H1 (cell line): ENCODE data around the gene RBM4. TPM values are rescaled to one million over a fixed set of nuclear protein-coding genes. Genes with fewer than 3 reads are reported as not detected.

Source experiments
- CTCF ChIA-PET: fragments of 300-600 bp; sonication (Branson Sonifier 250); formaldehyde crosslinking; loops from one replicate; lab custom pipeline; 2021; ENCODE audit not compliant: partially characterized antibody; lab: Charles Lee
- POLR2A ChIA-PET: fragments of 300-600 bp; sonication (Branson Sonifier 250); formaldehyde crosslinking; loops from one replicate; lab custom pipeline; 2021; ENCODE audit warnings: inconsistent platforms; ENCODE audit not compliant: partially characterized antibody; lab: Charles Lee
- DNase-seq, 2 experiments: peaks; one replicate each; pipeline versions ENCODE4 v3.0.0 to v3.0.0-alpha.2; 2010 to 2022; ENCODE audit warnings: low spot score in 2 of 2, low read depth in 1 of 2, mixed read lengths in 1 of 2
- FAIRE-seq: peaks from 2 replicates; lab custom pipeline; 2011; peaks lifted over from hg19 to GRCh38; lab: Jason Lieb, UNC
- H2AFZ ChIP-seq: 2 replicates; pipeline ENCODE4 v1.8.1; 2012; ENCODE audit warnings: low read length, inconsistent platforms
- H2AK5ac ChIP-seq: 2 replicates; pipeline ENCODE4 v1.6.1; 2013; ENCODE audit warnings: low read depth, low read length
- H2BK120ac ChIP-seq: replicated peaks from 2 replicates; pipeline ENCODE3; 2013; ENCODE audit warnings: low read depth, low read length, inconsistent platforms
- H2BK12ac ChIP-seq: 2 replicates; pipeline ENCODE4 v1.6.1; 2013; ENCODE audit warnings: low read depth, low read length
- H2BK15ac ChIP-seq: 2 replicates; pipeline ENCODE4 v1.6.1; 2013; ENCODE audit warnings: low read length
- H2BK20ac ChIP-seq: 2 replicates; pipeline ENCODE4 v1.6.1; 2013; ENCODE audit warnings: low read length
- H2BK5ac ChIP-seq: 2 replicates; pipeline ENCODE4 v1.6.1; 2013; ENCODE audit warnings: low read depth, low read length
- H3K14ac ChIP-seq: 2 replicates; pipeline ENCODE4 v1.6.1; 2013; ENCODE audit warnings: inconsistent platforms; ENCODE audit not compliant: insufficient read length
- H3K18ac ChIP-seq: 2 replicates; pipeline ENCODE4 v1.6.1; 2013; ENCODE audit warnings: low read length; ENCODE audit errors: extremely low read depth
- H3K23ac ChIP-seq: 2 replicates; pipeline ENCODE4 v1.6.1; 2013; ENCODE audit warnings: inconsistent platforms; ENCODE audit not compliant: insufficient read length
- H3K23me2 ChIP-seq: 2 replicates; pipeline ENCODE4 v1.6.1; 2013; ENCODE audit warnings: low read depth, low read length
- H3K27ac ChIP-seq: 2 replicates; pipeline ENCODE4 v1.6.1; 2011; ENCODE audit warnings: low read depth, low read length, inconsistent platforms
- H3K27me3 ChIP-seq, 4 experiments: replicated peaks in 1 of 4; 1 replicate in 1 of 4; 2 replicates in 3 of 4; pipeline versions ENCODE4 v1.6.1 to v1.8.1; 2011 to 2013; ENCODE audit warnings: low read length in 3 of 4, mild to moderate bottlenecking in 3 of 4, inconsistent platforms in 2 of 4, mixed read lengths in 2 of 4, moderate library complexity in 1 of 4; ENCODE audit not compliant: control insufficient read depth in 3 of 4, insufficient read depth in 3 of 4; ENCODE audit errors: extremely low read depth in 1 of 4
- H3K36me3 ChIP-seq, 4 experiments: 2 replicates each; pipeline versions ENCODE4 v1.6.1 to v1.8.1; 2011 to 2013; ENCODE audit warnings: mild to moderate bottlenecking in 4 of 4, low read length in 3 of 4, moderate library complexity in 2 of 4, control low read depth in 1 of 4, inconsistent platforms in 1 of 4; ENCODE audit not compliant: insufficient read depth in 4 of 4, control insufficient read depth in 2 of 4
- H3K4ac ChIP-seq: replicated peaks from 2 replicates; pipeline ENCODE3; 2013; ENCODE audit warnings: low read length, low read depth, mixed read lengths, inconsistent platforms; ENCODE audit not compliant: insufficient read length
- H3K4me1 ChIP-seq, 4 experiments: replicated peaks in 1 of 4; 1 replicate in 1 of 4; 2 replicates in 3 of 4; pipeline versions ENCODE4 v1.6.1 to v1.8.1; 2011 to 2013; ENCODE audit warnings: low read length in 3 of 4, inconsistent platforms in 2 of 4, mixed read lengths in 1 of 4; ENCODE audit not compliant: insufficient read depth in 4 of 4, control insufficient read depth in 3 of 4
- H3K4me2 ChIP-seq, 2 experiments: 2 replicates each; pipeline versions ENCODE4 v1.6.1 to v1.8.1; 2011 to 2013; ENCODE audit warnings: low read depth in 2 of 2, low read length in 2 of 2, control low read depth in 1 of 2, inconsistent platforms in 1 of 2, mild to moderate bottlenecking in 1 of 2; ENCODE audit not compliant: insufficient read depth in 1 of 2
- H3K4me3 ChIP-seq, 4 experiments: fragments of 200-600, 300-600 bp in 1 of 4; sonication (generic), shearing (Covaris generic), sonication (Bioruptor Twin) in 1 of 4; 2 replicates each; pipeline versions ENCODE4 v1.5.1 to v1.8.1; 2011 to 2016; ENCODE audit warnings: low read length in 4 of 4, low read depth in 3 of 4, control low read depth in 2 of 4, inconsistent platforms in 2 of 4, mild to moderate bottlenecking in 2 of 4, mixed read lengths in 1 of 4, moderate library complexity in 1 of 4; ENCODE audit not compliant: insufficient read depth in 2 of 4; ENCODE audit errors: extremely low read depth in 1 of 4
- H3K56ac ChIP-seq: replicated peaks from 2 replicates; pipeline ENCODE3; 2013; ENCODE audit warnings: low read depth, mild to moderate bottlenecking, mixed read lengths, low read length, inconsistent platforms; ENCODE audit not compliant: insufficient read length
- H3K79me1 ChIP-seq: 2 replicates; pipeline ENCODE4 v1.6.1; 2013; ENCODE audit warnings: low read depth, low read length, control low read depth
- H3K79me2 ChIP-seq, 2 experiments: 2 replicates each; pipeline versions ENCODE4 v1.6.1 to v1.8.1; 2012 to 2013; ENCODE audit warnings: low read length in 2 of 2, mild to moderate bottlenecking in 2 of 2, inconsistent platforms in 1 of 2; ENCODE audit not compliant: insufficient read depth in 2 of 2, control insufficient read depth in 1 of 2
- H3K9ac ChIP-seq, 4 experiments: replicated peaks in 1 of 4; 1 replicate in 1 of 4; 2 replicates in 3 of 4; pipeline versions ENCODE4 v1.6.1 to v1.8.1; 2011 to 2013; ENCODE audit warnings: low read depth in 3 of 4, low read length in 3 of 4, control low read depth in 2 of 4, mild to moderate bottlenecking in 2 of 4, moderate library complexity in 2 of 4, inconsistent platforms in 1 of 4; ENCODE audit errors: extremely low read depth in 1 of 4
- H3K9me3 ChIP-seq, 2 experiments: 2 replicates each; pipeline versions ENCODE4 v1.6.1 to v1.8.1; 2012 to 2013; ENCODE audit warnings: mild to moderate bottlenecking in 2 of 2, moderate library complexity in 2 of 2, control low read depth in 1 of 2, inconsistent platforms in 1 of 2, low read depth in 1 of 2, low read length in 1 of 2, mixed read lengths in 1 of 2; ENCODE audit not compliant: insufficient read depth in 2 of 2
- H4K20me1 ChIP-seq, 2 experiments: replicated peaks in 1 of 2; 2 replicates each; pipeline versions ENCODE3 to v1.8.1; 2011 to 2013; ENCODE audit warnings: inconsistent platforms in 2 of 2, low read length in 2 of 2, mild to moderate bottlenecking in 1 of 2; ENCODE audit not compliant: insufficient read depth in 2 of 2, control insufficient read depth in 1 of 2
- H4K5ac ChIP-seq: 2 replicates; pipeline ENCODE4 v1.6.1; 2013; ENCODE audit warnings: low read length, low read depth, mixed read lengths, inconsistent platforms; ENCODE audit not compliant: insufficient read length
- H4K8ac ChIP-seq: 2 replicates; pipeline ENCODE4 v1.8.0; 2013; ENCODE audit warnings: mild to moderate bottlenecking, moderate library complexity, low read length, inconsistent platforms; ENCODE audit not compliant: insufficient read depth; ENCODE audit errors: extremely low read depth
- H4K91ac ChIP-seq: replicated peaks from 2 replicates; pipeline ENCODE3; 2013; ENCODE audit warnings: low read length, mixed read lengths, inconsistent platforms; ENCODE audit not compliant: insufficient read length
- ATF2 ChIP-seq: IDR thresholded peaks from 2 replicates; pipeline ENCODE4 v1.6.1; 2012; ENCODE audit warnings: low read length, inconsistent platforms
- CBX8 ChIP-seq: fragments of 300-800, 300-1000 bp; sonication (generic); IDR thresholded peaks from 2 replicates; pipeline ENCODE4 v1.7.1; 2016; ENCODE audit warnings: low read depth, low read length, borderline replicate concordance
- CREB1 ChIP-seq: IDR thresholded peaks from 2 replicates; pipeline ENCODE4 v1.6.1; 2012; ENCODE audit warnings: inconsistent platforms
- EP300 ChIP-seq, 2 experiments: IDR thresholded peaks; 1 replicate in 1 of 2; 2 replicates in 1 of 2; pipeline ENCODE4 v1.6.1; 2011 to 2012; ENCODE audit warnings: low read depth in 2 of 2, low read length in 2 of 2, mild to moderate bottlenecking in 2 of 2, borderline replicate concordance in 1 of 2, inconsistent platforms in 1 of 2, moderate library complexity in 1 of 2
- EZH2 ChIP-seq: fragments of 200-600 bp; sonication (generic); IDR thresholded peaks from 2 replicates; pipeline ENCODE4 v1.7.1; 2012; ENCODE audit warnings: low read depth, mild to moderate bottlenecking, moderate library complexity, low read length, inconsistent platforms; ENCODE audit not compliant: severe bottlenecking
- FOSL1 ChIP-seq: IDR thresholded peaks from 2 replicates; pipeline ENCODE4 v1.6.1; 2011; ENCODE audit warnings: mild to moderate bottlenecking, low read depth, low read length, moderate library complexity; ENCODE audit not compliant: insufficient read depth
- HDAC6 ChIP-seq: IDR thresholded peaks from one replicate; pipeline ENCODE4 v1.7.1; 2012; ENCODE audit warnings: low read depth, mild to moderate bottlenecking, inconsistent platforms, low read length, moderate library complexity
- POLR2A ChIP-seq, 2 experiments: IDR thresholded peaks; 1 replicate in 1 of 2; 2 replicates in 1 of 2; pipeline ENCODE4 v1.6.1; 2011; ENCODE audit warnings: low read depth in 2 of 2, low read length in 2 of 2, mild to moderate bottlenecking in 2 of 2; ENCODE audit errors: control extremely low read depth in 1 of 2
- POLR2AphosphoS5 ChIP-seq: IDR thresholded peaks from 2 replicates; pipeline ENCODE4 v1.6.1; 2011; ENCODE audit warnings: low read depth, low read length
- RXRA ChIP-seq: IDR thresholded peaks from 2 replicates; pipeline ENCODE4 v1.6.1; 2011; ENCODE audit warnings: low read depth, mild to moderate bottlenecking, low read length, moderate library complexity; ENCODE audit not compliant: insufficient read depth
- SIN3A ChIP-seq, 2 experiments: IDR thresholded peaks in 1 of 2; conservative IDR thresholded peaks in 1 of 2; 2 replicates each; pipeline ENCODE4 v1.6.1; 2011 to 2012; ENCODE audit warnings: low read length in 2 of 2, improper control_type of control experiment in 1 of 2, low read depth in 1 of 2, mild to moderate bottlenecking in 1 of 2
- SP2 ChIP-seq: IDR thresholded peaks from 2 replicates; pipeline ENCODE4 v1.6.1; 2012; ENCODE audit warnings: mild to moderate bottlenecking, low read length, inconsistent platforms
- SUZ12 ChIP-seq: fragments of 200-600 bp; sonication (generic); IDR thresholded peaks from 2 replicates; pipeline ENCODE4 v1.6.1; 2012; ENCODE audit warnings: mild to moderate bottlenecking, inconsistent platforms, low read length, moderate library complexity, mixed read lengths
- WGBS, 2 experiments: shearing (Covaris generic) in 1 of 2; methylation state at CpG; one replicate each; pipeline versions ENCODE4 v1.1.6 to v1.1.7; 2013 to 2015; ENCODE audit warnings: low lambda C conversion rate in 2 of 2, mixed read lengths in 2 of 2, inconsistent platforms in 1 of 2, low coverage in 1 of 2, missing lambda C conversion rate in 1 of 2; ENCODE audit not compliant: insufficient replicate concordance in 2 of 2, insufficient coverage in 1 of 2, insufficient read length in 1 of 2; ENCODE audit errors: extremely low coverage in 1 of 2, missing lambda C conversion rate in 1 of 2; 5-methylcytosine and 5-hydroxymethylcytosine counted together
- polyA plus RNA-seq, 7 experiments: library from polyadenylated mRNA; depleted of rRNA in 3 of 7; stranded (reverse) in 5 of 7; unstranded in 2 of 7; fragments of >200 nt in 5 of 7; fragments of 200-250 nt in 2 of 7; gene quantifications; 1 replicate in 5 of 7; 2 replicates in 1 of 7; 4 replicates in 1 of 7; pipeline versions ENCODE4 v1.2.1 to v1.2.3, GENCODE V29; 2011 to 2013; ENCODE audit warnings: missing spikeins in 2 of 7, mixed read lengths in 2 of 7
- total RNA-seq: library from RNA; stranded (reverse); fragmentation: NEBNext Ultra II Directional; extraction: Animal tissue kit (Norgen Biotek cat#: 25700); gene quantifications from 2 replicates; pipeline ENCODE4 v1.2.1, GENCODE V29; 2021

RBM4 gene
- total and polyA plus RNA-seq, 2 of the 8 experiments (the other 6 are each of a cell fraction or from before 2014, with no cell fraction given) = 192 to 330 TPM

GRCh38 chr11:66684635-66685034 is 46.1 kb downstream of the RBM4 start:
- Histone ChIP-seq H3K36me3 (peaks cover 6 to 44% (median 29%) of the 10 kb centered on the region in 4 experiments; a peak in 7 of 8 replicates), H3K4ac (no peak overlapping the region), H3K79me1 (no peaks in the 10 kb centered on the region), H3K4me2 (no peak overlapping the region), H3K18ac (no peak overlapping the region), H2BK120ac (no peak overlapping the region), H3K23ac (no peak overlapping the region), H3K27me3 (no peaks in the 10 kb centered on the region), H3K23me2 (no peaks in the 10 kb centered on the region), H4K20me1 (peaks cover 0 to 4% of the 10 kb centered on the region in 2 experiments), H4K91ac (no peak overlapping the region), H3K4me1 (no peaks in the 10 kb centered on the region), H3K56ac (no peak overlapping the region), H2AFZ (no peak overlapping the region), H2AK5ac (no peak overlapping the region), H2BK15ac (no peak overlapping the region), H2BK20ac (no peak overlapping the region), H4K8ac (no peak overlapping the region), H3K14ac (no peak overlapping the region), H2BK5ac (no peak overlapping the region), H3K79me2 (no peaks in the 10 kb centered on the region), H3K9me3 (0 out of 4 replicates have a peak, but pooled peaks cover 0 to 5% of the 10 kb centered on the region in 2 experiments), H3K27ac (no peak overlapping the region), H4K5ac (no peak overlapping the region), H3K4me3 (no peak overlapping the region), H3K9ac (no peak overlapping the region), H2BK12ac (no peak overlapping the region)
- DNase-seq (no peak), FAIRE-seq (no peak)
- 61% methylated on average over 2 of the region's 2 CpGs; no CpG with 5 or more reads in 1 of the 2 experiments for WGBS, 2 experiments
- ChIA-PET POLR2A (no interaction called here), CTCF (interaction anchor here (0.6 kb wide), 1 partner anchor 126 kb away, joined by 3 read pairs; no protein-coding TSS in a partner anchor)
- TF ChIP-seq HDAC6 (no peak), RXRA (no peak), EP300 (IDR thresholded peaks at IDR 0.05; ENCODE audit: borderline replicate concordance in 1 of 2, low read depth in 2 of 2, low read length in 2 of 2) (no peak), ATF2 (no peak), FOSL1 (no peak), SUZ12 (no peak), SIN3A (conservative IDR thresholded peaks at IDR 0.05 in 1 of 2, IDR thresholded peaks at IDR 0.05 in 1 of 2; ENCODE audit: low read depth in 1 of 2, low read length in 2 of 2) (no peak), POLR2A (IDR thresholded peaks at IDR 0.05; ENCODE audit: control extremely low read depth in 1 of 2, low read depth in 2 of 2, low read length in 2 of 2) (no peak), POLR2AphosphoS5 (no peak), CBX8 (no peak), CREB1 (no peak), SP2 (no peak), EZH2 (no peak)
